GM21360 (cell line): ENCODE data around the gene MACROH2A1.

Source experiments
- ATAC-seq: cut with Tn5 transposase; IDR thresholded peaks from one replicate; pipeline ENCODE4 v1.9.1; 2021; ENCODE audit warnings: mild to moderate bottlenecking, moderate library complexity; ENCODE audit not compliant: unreplicated experiment

Gene MACROH2A1

GRCh38 chr5:135335031-135335828, 63.8 kb downstream of the MACROH2A1 start:
- ATAC-seq: no peak

DNA sequence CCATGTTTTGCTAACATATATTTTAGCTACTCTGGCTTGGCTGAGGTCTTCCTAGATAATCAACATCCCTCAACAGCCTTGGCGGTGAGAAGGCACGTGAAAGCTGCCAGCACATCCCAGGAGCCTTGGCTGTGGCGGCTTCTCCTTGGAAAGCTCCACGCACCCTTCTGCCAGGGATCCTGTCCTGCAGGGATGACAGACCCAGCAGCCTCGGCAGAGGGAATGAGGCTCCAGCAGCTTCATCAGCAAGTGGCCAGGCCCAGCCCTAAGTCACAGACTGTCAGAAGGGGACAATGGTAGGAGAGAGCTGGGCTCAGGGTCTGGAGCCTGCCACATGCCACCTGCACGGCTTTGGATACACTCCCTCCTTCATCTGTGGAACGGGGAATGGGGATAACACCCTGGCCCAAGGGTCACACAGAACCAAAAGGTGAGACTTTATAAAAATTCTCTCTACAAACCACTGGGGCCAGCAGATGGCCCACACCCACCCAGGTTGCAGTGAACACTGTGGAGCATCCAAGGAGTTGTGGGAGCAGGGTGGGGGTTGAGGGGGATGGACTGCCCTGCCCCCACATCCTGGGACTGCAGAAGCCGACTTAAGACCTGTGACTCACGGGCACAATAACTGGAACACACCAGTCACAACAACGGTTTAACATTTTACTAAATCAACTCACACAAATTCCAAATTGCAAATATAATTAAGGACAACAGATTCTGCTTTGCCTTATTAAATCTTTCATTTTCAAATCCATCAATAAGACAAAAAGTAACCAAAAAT, 65.1 kb downstream of the MACROH2A1 start:
- no peak for ATAC-seq

DNA sequence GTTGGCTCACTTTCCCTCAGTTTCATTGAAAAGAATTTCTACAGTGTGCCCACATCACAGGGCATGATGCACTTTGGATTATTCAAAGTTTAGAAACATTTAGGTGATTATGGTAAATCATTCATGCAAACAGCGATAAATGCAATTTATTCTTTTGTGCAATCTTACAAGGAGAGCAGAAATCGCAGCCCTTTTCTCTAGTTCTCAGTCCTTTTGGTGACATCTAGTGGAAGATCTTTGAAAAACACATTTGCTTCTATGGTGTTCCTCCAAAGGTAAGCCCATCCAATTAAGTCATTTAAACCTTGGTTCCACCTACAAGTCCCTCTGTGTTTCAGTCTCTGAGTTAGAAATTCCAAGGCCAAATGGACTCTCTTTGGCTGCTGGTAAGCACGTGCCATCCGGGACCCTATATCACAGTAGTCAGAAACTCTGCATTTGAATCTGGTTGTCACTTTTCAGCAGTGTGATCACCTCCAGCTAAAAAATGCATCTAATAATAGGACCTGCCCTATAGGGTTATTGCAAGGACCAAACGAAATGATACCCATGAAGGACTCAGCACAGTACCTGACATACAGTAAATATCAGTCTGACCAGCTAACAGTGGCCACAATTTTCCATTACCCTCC, 66.4 kb downstream of the MACROH2A1 start:
- no peak for ATAC-seq

DNA sequence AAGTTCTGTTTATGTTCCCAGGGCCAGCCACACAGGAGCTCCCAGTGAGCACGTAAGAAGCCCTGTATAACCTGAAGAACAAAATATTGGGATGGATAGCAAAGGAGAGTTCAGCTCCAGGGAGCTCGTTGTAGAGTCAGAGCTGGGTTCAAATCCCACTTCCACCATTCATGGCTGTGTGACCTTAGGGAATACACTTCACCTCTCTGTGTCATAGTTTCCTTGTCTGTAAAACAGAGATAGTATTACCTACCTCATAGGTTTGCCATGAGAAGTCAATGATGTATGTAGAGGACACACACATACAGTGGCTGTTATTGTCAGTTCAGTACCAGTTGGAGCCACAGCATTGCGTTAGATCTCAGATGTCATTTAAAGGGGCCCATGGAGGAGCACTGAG, 67.4 kb downstream of the MACROH2A1 start:
- no peak for ATAC-seq

DNA sequence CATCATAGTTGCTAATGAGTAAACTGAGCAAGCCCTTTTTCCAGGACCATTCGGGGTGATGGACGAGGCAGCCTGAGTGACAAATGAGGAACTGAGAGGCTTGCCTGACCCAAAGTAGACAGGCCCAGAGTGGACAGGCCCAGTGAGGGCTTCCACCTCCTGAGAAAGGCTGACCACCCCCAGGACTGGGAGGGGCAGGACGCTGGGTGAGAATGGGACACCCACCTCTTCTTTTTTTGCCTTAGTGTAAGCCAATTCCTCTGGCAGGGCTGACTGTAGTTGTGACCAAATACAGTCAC, 68.3 kb downstream of the MACROH2A1 start:
- ATAC-seq: no peak

- ATAC-seq: no peak
Observed at GRCh38 chr5:135329913-135330797, 68.9 kb downstream of the MACROH2A1 start.

GRCh38 chr5:135329066-135329912, 69.7 kb downstream of the MACROH2A1 start:
- ATAC-seq: no peak

DNA sequence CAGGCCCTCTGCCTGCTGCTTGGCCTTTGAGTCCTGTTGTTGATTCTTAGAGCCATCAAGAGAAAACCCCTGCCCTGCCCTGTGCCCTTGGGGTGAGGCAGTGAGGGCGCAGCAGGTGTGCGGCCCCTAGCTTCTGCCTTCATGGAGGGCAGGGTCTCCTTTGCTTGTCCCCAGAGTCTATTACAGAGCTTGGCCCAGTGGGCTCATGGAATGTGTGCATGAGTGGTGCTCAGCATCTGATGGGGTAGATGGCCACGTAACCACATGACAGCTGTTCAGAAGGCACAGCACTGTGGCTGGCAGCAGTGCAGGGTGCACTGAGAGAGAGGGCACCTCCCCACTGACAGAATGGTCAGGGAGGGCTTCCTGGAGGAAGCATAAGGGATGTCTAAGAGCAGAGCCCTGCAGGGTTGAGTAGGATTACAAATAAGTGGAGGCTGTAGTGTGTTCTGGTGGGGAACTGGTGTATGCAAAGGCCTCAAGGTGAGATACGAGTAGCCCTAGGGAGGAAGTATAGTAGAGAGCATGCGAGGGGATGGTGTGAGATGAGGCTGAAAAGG, 70.8 kb downstream of the MACROH2A1 start:
- ATAC-seq: no peak

DNA sequence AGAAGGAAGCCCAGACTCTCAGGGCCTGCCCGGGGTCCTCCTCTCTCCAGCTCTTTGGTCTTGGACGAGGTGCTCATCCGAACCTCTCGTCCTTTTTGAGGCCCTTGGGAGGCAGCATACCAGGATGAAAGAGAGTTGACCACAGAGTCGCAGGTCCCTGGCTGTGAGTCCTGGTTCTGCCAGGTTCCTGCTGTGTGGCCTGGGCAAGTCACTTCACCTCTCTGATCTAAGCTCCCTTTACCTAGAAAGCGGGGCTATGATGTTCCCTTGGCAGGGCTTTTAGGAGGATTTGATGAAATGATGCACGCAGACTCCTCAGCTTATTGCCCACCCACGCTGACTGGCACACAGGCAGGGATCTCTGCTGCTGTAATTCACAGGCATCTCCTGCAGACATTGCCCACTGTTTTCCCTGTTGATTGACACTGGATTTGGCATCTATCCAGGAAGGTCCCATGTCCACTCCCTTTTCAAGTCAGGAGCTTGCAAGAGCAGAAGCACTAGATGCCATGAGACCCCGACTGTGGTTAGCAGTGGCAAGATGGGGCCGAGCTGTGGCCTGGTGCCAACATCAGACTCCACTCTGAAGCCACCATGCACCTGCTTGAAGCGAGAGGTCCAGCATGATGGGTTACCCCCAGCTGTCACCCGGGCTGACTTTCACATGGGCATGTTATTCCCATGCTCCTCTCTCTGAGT, 71.5 kb downstream of the MACROH2A1 start:
- no peak for ATAC-seq

GRCh38 chr5:135326296-135327254, 72.5 kb downstream of the MACROH2A1 start:
- ATAC-seq: no peak

- ATAC-seq: no peak
Observed at GRCh38 chr5:135324897-135325650, 74.0 kb downstream of the MACROH2A1 start.

- no peak for ATAC-seq
Observed at GRCh38 chr5:135324160-135324559, 74.9 kb downstream of the MACROH2A1 start.

GRCh38 chr5:135323701-135324132, 75.3 kb downstream of the MACROH2A1 start:
- ATAC-seq: no peak

- ATAC-seq: no peak
Observed at GRCh38 chr5:135323227-135323626, 75.8 kb downstream of the MACROH2A1 start.

DNA sequence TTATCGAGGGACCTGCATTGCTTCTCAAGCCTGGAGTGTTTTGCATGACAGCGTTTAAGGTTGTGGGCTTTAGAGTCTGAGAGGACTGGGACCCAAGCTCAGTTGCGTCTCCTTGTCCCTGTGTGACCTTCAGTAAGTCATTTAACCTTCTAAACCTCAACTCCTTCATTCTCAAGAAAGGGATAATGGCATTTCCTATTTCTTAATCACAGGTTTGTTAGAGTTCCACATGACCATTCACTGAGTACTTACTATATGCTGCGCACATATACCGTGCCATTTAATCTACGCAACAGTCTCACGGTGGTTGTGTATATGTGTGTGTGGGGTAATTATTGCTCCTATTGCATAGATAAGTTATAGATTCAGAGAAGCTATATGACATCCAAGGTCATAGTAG, 76.3 kb downstream of the MACROH2A1 start:
- no peak for ATAC-seq

DNA sequence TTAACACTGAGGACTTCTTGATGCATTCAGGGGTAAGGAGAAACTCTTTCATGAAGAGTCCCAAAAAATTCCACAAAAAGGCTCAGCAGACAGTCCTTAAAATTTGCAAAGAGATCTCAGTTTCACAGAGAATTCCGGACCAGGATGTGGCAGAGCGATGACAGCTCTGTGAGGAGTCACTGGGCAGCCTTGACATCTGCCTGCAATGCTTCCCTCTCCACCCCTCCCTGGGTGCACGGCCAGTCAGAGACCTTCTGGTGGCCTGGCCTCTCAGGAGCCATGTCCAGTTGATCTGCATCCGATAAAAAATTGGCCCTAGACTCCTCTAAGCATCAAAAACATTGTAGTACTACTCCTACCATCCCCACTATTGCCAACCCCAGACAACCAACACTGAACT, 76.8 kb downstream of the MACROH2A1 start:
- no peak for ATAC-seq
